GM19240 (cell line): ENCODE measurements around the gene ALK.

Experiments used
- DNase-seq: peaks from one replicate; pipeline ENCODE4 v3.0.0; 2011; ENCODE audit warnings: low spot score; ENCODE audit not compliant: insufficient read length

ALK gene

DNA sequence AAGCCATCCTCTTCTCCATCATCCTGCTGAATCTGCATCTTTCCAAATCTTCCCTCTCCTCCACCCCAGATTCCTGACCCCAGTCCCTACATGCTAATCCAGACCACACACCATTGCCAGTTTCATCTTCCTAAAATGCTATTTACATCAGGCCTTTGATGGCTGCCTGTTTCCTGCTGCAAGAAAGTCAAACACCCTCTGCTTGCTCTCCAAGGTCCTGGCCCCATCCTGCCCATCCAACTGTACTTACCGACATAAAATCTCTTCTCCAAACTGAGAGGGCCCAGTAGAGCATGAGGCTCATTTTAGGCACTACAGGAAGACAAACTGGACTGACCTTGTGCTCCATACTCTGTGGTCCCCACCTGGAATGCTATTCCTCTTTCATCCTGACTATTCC, 19.0 kb downstream of the ALK start:
- no peak for DNase-seq

GRCh38 chr2:29900971-29901633, 20.3 kb downstream of the ALK start:
- DNase-seq, result no peak

GRCh38 chr2:29898999-29899398, 22.4 kb downstream of the ALK start:
- no peak for DNase-seq

- no peak for DNase-seq
These were observed 26.4 kb downstream of the ALK start for GRCh38 chr2:29894822-29895614.

DNA sequence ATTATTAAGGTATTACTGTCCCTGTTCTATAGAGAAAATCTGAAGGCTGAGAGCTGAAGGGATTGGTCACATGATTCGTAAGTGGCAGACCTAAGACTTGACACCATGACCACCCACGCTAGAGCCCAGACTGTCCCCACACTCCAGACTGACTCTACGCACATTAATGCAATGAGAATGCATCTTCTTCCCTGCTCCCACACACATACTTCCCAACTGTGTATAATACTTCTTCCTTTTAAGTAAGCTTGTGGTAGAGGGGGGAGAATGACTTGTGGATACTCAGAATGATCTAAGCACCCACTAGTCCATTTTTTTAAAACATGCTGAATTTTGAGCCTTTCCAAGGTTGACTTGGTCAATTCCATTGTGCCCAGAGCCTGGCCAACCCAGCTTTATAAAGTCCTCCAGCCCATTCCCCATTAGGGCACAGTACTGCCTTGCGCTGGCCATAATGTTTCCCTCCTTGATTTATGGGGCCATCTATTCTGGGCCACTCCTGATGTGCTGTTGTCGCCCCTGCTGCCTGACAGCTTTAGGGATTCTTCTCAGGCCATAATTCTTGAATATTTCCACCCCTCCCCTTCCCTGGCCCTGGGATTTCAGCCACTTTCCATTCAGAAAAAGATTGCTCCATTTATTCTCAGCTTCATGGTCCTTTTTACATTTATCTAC, 28.7 kb downstream of the ALK start:
- no peak for DNase-seq

- no peak for DNase-seq
These were observed 40.2 kb downstream of the ALK start for GRCh38 chr2:29881089-29881730.

- no peak for DNase-seq
These were observed 41.3 kb downstream of the ALK start for GRCh38 chr2:29880084-29880483.

DNA sequence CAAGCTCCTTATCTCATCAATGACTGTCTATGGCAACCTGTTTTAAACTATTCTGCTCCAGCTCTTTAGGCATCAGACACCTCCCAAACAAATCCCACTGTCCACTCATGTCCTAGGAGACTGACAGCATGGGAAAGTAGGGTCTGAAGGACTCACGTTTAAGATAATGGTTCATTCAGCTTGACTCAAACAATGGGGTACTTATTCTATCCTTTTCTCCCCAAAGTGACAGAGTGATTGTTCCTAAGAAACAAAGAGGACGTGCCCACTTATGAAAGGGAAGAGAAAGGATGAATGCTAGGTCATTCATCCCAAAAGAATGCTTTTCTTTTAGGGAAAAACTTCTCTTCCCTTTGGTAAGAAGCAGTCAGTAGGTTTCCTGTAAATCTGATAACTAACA, 41.9 kb downstream of the ALK start:
- DNase-seq, result no peak

GRCh38 chr2:29878898-29879297, 42.5 kb downstream of the ALK start:
- DNase-seq, result no peak

GRCh38 chr2:29876374-29876773, 45.0 kb downstream of the ALK start:
- DNase-seq, result no peak

DNA sequence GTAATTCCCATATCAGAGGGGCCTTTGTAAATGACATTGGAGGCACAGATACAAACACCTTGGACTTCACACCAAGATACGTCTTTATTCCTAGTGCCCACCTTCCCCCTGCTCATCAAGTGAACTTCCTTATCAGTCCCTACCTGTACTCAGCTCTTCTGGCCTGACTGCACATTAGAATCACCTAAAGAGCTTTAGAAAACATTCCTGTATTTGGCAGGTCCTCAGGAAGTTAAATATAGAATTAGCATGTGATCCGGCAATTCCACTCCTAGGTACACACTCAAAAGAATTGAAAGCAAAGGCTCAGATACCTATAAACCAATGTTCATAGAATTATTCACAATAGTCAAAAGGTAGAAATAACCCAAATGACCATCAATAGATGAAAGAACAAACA, 46.6 kb downstream of the ALK start:
- DNase-seq, result no peak

DNA sequence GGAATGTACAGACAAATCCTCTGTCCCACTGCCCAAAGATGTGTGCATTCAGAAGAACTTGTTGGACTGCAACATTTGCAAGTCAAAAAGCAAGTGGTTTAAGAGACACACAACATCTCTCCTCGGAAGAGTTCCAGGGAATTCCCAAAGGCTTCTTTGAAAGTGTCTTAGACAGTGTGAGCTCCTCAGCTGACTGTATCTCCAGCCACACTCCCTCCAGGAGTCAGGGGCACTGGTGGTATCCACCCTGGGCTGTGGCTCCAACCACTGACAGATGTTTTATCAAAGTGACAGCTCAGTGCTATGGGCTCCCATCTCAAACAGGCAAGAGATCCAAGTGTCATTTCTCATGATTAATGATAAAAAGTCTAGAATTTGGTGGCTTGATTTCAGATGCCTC, 48.5 kb downstream of the ALK start:
- DNase-seq, result no peak

GRCh38 chr2:29871541-29871940, 49.8 kb downstream of the ALK start:
- DNase-seq, result no peak

GRCh38 chr2:29865512-29865911, 55.9 kb downstream of the ALK start:
- no peak for DNase-seq

DNA sequence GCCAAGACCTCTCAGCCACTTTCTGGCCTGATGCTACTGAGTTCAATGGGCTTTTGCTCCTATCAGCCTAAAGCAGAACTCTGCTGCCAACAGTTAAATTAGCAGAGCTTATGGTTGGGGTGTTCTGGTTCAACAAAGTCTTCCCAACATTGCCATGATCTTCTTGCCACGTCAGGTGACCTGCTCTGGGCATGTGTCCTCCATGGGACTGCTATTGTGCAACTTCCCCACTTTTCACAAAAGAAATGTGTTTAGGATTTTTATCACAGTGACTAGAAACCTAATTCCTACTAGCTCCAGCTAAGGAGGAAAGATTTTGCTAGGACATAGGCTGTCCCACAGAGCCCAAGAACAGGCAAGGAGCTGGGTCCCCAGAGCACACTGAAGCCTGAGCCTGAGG, 56.4 kb downstream of the ALK start:
- no peak for DNase-seq

DNA sequence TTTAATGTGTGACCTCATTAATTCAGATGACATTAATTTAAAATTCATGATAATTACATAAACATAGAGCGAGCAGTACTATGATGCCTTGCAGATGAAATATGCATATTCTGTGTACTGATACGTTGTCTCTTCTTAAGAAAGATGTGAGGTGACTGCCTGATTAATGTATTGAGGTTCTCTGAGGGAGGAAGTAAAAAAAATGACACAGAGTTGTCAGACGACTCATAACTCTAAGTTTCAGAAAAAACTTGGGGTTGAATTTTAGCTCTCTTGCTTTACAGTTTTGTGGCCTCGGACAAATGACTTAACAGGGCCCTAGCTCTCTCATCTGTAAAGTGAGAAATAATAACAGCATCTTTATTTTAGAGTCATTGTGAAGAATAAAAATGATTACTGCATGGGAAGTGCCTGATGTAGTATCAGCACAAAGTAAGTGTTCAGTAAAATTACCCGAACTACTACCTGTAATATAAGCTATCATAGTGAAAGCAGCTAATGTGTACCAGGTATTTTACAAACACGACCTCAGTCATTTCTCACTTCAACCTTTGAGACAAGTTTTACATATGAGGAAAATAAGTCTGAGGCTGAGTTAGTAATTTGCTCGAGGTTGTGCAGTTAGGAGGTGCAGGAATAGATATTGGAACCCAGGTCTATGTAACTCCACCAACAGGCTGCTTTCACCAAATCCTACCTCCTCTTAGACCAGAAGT, 65.3 kb downstream of the ALK start:
- DNase-seq, result no peak

DNA sequence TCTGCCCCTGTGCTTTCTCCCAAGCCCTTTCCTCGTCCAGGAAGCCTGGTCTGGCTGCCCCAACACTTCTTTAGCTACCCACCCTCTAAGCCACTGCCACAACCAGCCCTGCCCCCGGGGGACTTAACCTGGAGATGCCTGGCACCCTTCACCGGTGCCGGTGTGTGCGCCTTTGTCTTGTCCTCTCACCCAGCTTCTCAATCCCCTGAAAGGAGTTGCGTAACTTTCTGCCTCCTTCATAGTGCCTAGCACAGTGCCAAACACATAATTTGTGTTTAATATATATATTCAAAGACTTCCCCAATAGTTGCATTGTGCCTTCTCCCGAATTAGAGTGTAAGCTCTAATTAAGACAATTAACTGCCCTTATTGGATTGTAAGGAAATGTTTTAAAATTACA, 70.6 kb downstream of the ALK start:
- DNase-seq, result no peak

- DNase-seq, result no peak
These were observed 72.6 kb downstream of the ALK start for GRCh38 chr2:29848566-29849310.

DNA sequence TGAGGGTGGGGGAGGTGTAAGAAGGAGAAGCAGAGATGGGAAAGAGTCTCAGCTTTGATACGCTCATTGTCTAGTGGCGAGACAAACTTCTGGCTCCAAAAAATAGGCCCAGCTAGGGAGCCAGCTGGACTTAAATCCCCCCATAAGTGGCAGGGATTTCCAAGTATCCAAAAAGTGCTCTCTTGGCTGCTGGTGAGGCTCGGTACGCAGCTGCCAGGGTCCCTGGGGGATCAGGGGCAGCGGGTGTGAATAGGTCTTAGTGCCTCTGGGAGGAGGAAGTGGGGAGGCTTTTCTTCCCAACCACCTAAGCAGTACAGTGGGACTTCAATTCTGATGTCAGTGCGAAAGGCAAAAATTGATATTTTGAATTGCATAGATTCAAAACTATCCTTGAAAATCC, 73.5 kb downstream of the ALK start:
- DNase-seq, result no peak

- DNase-seq, result no peak
These were observed 76.6 kb downstream of the ALK start for GRCh38 chr2:29844713-29845326.
